Forelimb muscle (tissue), 1 donor: ENCODE measurements around the gene SAMSN1. TPM values are rescaled to one million over a fixed set of nuclear protein-coding genes. Genes with fewer than 3 reads are reported as not detected.

Experiments
- DNase-seq: peaks from one replicate; pipeline ENCODE4 v3.0.0-alpha.2; 2013; ENCODE audit warnings: low read depth
- polyA plus RNA-seq: library from polyadenylated mRNA; unstranded; fragments of 120-200 nt; gene quantifications from one replicate; pipeline ENCODE4 v1.2.1, GENCODE V29; 2013; ENCODE audit not compliant: insufficient read length

SAMSN1 gene
- 1.4 TPM for polyA plus RNA-seq

GRCh38 chr21:14545906-14546480, at the start of gene SAMSN1:
TSS of gene SAMSN1 (minus strand) at chr21:14546315. CDS start at chr21:14546261, 54 bp downstream.
- DNase-seq = no peak

- no peak for DNase-seq
Observed at GRCh38 chr21:14595449-14595848, 49.3 kb upstream of the SAMSN1 start.

- no peak for DNase-seq
Observed at GRCh38 chr21:14594967-14595366, 48.9 kb upstream of the SAMSN1 start.

- no peak for DNase-seq
Observed at GRCh38 chr21:14593230-14593629, 47.1 kb upstream of the SAMSN1 start.

- DNase-seq = no peak
Observed at GRCh38 chr21:14592296-14593000, 46.3 kb upstream of the SAMSN1 start.

- no peak for DNase-seq
Observed at GRCh38 chr21:14591882-14592281, 45.8 kb upstream of the SAMSN1 start.

GRCh38 chr21:14591377-14591776, 45.3 kb upstream of the SAMSN1 start:
- DNase-seq = no peak

- DNase-seq = no peak
Observed at GRCh38 chr21:14589855-14590563, 43.9 kb upstream of the SAMSN1 start.

- DNase-seq = no peak
Observed at GRCh38 chr21:14587266-14587665, 41.2 kb upstream of the SAMSN1 start.

GRCh38 chr21:14585122-14585521, 39.0 kb upstream of the SAMSN1 start:
- DNase-seq = no peak

GRCh38 chr21:14584357-14585095, 38.4 kb upstream of the SAMSN1 start:
- DNase-seq = no peak

GRCh38 chr21:14583629-14584255, 37.6 kb upstream of the SAMSN1 start:
- no peak for DNase-seq

GRCh38 chr21:14582934-14583628, 37.0 kb upstream of the SAMSN1 start:
- DNase-seq = no peak

GRCh38 chr21:14581902-14582457, 35.9 kb upstream of the SAMSN1 start:
- DNase-seq = no peak

- no peak for DNase-seq
Observed at GRCh38 chr21:14573244-14573643, 27.1 kb upstream of the SAMSN1 start.

- no peak for DNase-seq
Observed at GRCh38 chr21:14572204-14572780, 26.2 kb upstream of the SAMSN1 start.

- no peak for DNase-seq
Observed at GRCh38 chr21:14569868-14570267, 23.8 kb upstream of the SAMSN1 start.

GRCh38 chr21:14569026-14569621, 23.0 kb upstream of the SAMSN1 start:
- no peak for DNase-seq

- DNase-seq = no peak
Observed at GRCh38 chr21:14567331-14568279, 21.5 kb upstream of the SAMSN1 start.
